Astrocyte of the spinal cord (primary cell): Measurements from ENCODE around the gene NEK4.

Experiments
- DNase-seq: peaks from one replicate; pipeline ENCODE4 v3.0.0; 2011; ENCODE audit warnings: low read depth, low spot score
- H3K4me3 ChIP-seq: 2 replicates; pipeline ENCODE4 v1.5.1; 2011; ENCODE audit warnings: low read depth, mild to moderate bottlenecking, low read length, moderate library complexity
- CTCF ChIP-seq: IDR thresholded peaks from 2 replicates; pipeline ENCODE4 v1.5.1; 2012; ENCODE audit warnings: low read depth, mild to moderate bottlenecking, low read length, inconsistent platforms
- in situ Hi-C: cut with HindIII; loops from 2 replicates; pipeline ENCODE4 v1.10.0; 2017; ENCODE audit warnings: low sequenced_read_pairs

NEK4 gene

GRCh38 chr3:52786330-52787215 is 15.8 kb upstream of the NEK4 start:
- TF ChIP-seq CTCF = no peak
- no peak overlapping the region for H3K4me3 ChIP-seq
- in situ Hi-C loops = no loop called here
- DNase-seq = no peak

GRCh38 chr3:52784931-52785590 is 14.3 kb upstream of the NEK4 start:
- in situ Hi-C loops = no loop called here
- no peak for TF ChIP-seq CTCF
- DNase-seq = no peak
- H3K4me3 ChIP-seq = no peak overlapping the region

- no peak for DNase-seq
- TF ChIP-seq CTCF = no peak
- no peak overlapping the region for H3K4me3 ChIP-seq
- in situ Hi-C loops = no loop called here
Observed at GRCh38 chr3:52784021-52784621, 13.4 kb upstream of the NEK4 start.

GRCh38 chr3:52783211-52783555 is 12.4 kb upstream of the NEK4 start:
- no peak overlapping the region for H3K4me3 ChIP-seq
- TF ChIP-seq CTCF = no peak
- in situ Hi-C loops = no loop called here
- no peak for DNase-seq

- TF ChIP-seq CTCF = no peak
Observed at GRCh38 chr3:52782412-52783210, 11.9 kb upstream of the NEK4 start.

GRCh38 chr3:52781741-52782140 is 11.0 kb upstream of the NEK4 start:
- in situ Hi-C loops = no loop called here
- no peak for TF ChIP-seq CTCF
- DNase-seq = no peak
- H3K4me3 ChIP-seq = no peak overlapping the region

More at GRCh38 chr3:52782412-52783210, 11.9 kb upstream of the NEK4 start:
- in situ Hi-C loops = no loop called here
- DNase-seq = no peak
- no peak overlapping the region for H3K4me3 ChIP-seq
